GM12892 (cell line): Measurements from ENCODE around the gene CAMKK1.

Source experiments
- POLR2A ChIP-seq: IDR thresholded peaks from 2 replicates; pipeline ENCODE4 v1.6.1; 2011; ENCODE audit warnings: low read depth, low read length, control low read depth
- POLR2AphosphoS5 ChIP-seq: IDR thresholded peaks from 2 replicates; pipeline ENCODE4 v1.6.1; 2011; ENCODE audit warnings: low read depth, low read length, control low read depth
- TAF1 ChIP-seq: IDR thresholded peaks from 2 replicates; pipeline ENCODE4 v1.6.1; 2011; ENCODE audit warnings: low read depth, mild to moderate bottlenecking, control low read depth, low read length, borderline replicate concordance

DNA sequence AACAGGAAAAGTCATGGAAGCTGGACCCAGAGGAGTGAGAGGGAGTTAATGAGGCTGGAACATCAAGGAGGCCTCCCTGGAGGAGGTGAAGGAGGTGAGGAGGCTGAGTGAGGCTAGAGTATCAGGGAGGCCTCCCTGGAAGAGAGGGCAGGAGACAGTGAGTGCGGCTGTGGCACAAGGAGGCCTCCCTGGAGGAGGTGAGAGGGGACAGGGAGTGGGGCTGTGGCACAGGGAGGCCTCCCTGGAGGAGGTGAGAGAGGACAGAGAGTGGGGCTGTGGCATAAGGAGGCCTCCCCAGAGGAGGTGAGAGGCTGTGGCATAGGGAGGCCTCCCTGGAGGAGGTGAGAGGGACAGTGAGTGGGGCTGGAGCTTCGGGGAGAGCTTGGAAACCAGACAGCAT, 5.5 kb downstream of the CAMKK1 start:
- no peak for TF ChIP-seq POLR2A
- no peak for TF ChIP-seq POLR2AphosphoS5
- TF ChIP-seq TAF1: no peak
